Stimulated activated CD8-positive, alpha-beta memory T cell treated with anti-CD3 and anti-CD28 coated beads, Interleukin-4, amount 100 ng/mL, for 4 hours (primary cell): ENCODE data around the gene SRSF12.
"Not testable (repeated sequence)": the region's sequence is repeated elsewhere in the genome, so short reads cannot be mapped to it uniquely, and the experiment has no call there.

Source experiments
- DNase-seq, 2 donors: peaks; one replicate each; pipeline ENCODE4 v3.0.0-alpha.2; 2020; ENCODE audit warnings: low read depth in 2 of 2, low spot score in 1 of 2

Gene SRSF12

GRCh38 chr6:89073014-89073620 is 44.8 kb downstream of the SRSF12 start:
- DNase-seq, result no peak

- DNase-seq, result no peak
These were observed 46.8 kb downstream of the SRSF12 start for GRCh38 chr6:89071036-89071435.

GRCh38 chr6:89069536-89070163 is 48.2 kb downstream of the SRSF12 start:
- DNase-seq, result no peak

GRCh38 chr6:89068695-89069094 is 49.2 kb downstream of the SRSF12 start:
- DNase-seq, result no peak

GRCh38 chr6:89067796-89068195 is 50.1 kb downstream of the SRSF12 start:
- DNase-seq, result no peak

GRCh38 chr6:89066940-89067646 is 50.8 kb downstream of the SRSF12 start:
- no peak for DNase-seq

- not testable (repeated sequence) for DNase-seq
These were observed 51.8 kb downstream of the SRSF12 start for GRCh38 chr6:89066121-89066520.

- not testable (repeated sequence) for DNase-seq
These were observed 52.9 kb downstream of the SRSF12 start for GRCh38 chr6:89064931-89065330.

- DNase-seq, result no peak
These were observed 54.0 kb downstream of the SRSF12 start for GRCh38 chr6:89063881-89064280.

- no peak for DNase-seq
These were observed 58.6 kb downstream of the SRSF12 start for GRCh38 chr6:89059227-89059626.

GRCh38 chr6:89058627-89059026 is 59.2 kb downstream of the SRSF12 start:
- no peak for DNase-seq

GRCh38 chr6:89057759-89058158 is 60.1 kb downstream of the SRSF12 start:
- no peak for DNase-seq

GRCh38 chr6:89054208-89054607 is 63.7 kb downstream of the SRSF12 start:
- no peak for DNase-seq

- DNase-seq, result no peak
These were observed 66.2 kb downstream of the SRSF12 start for GRCh38 chr6:89051676-89052075.

- DNase-seq, result no peak
These were observed 67.2 kb downstream of the SRSF12 start for GRCh38 chr6:89050697-89051096.

GRCh38 chr6:89050155-89050554 is 67.7 kb downstream of the SRSF12 start:
- no peak for DNase-seq

- no peak for DNase-seq
These were observed 68.9 kb downstream of the SRSF12 start for GRCh38 chr6:89048985-89049384.

GRCh38 chr6:89048288-89048923 is 69.5 kb downstream of the SRSF12 start:
- DNase-seq, result no peak

GRCh38 chr6:89047473-89047872 is 70.4 kb downstream of the SRSF12 start:
- no peak for DNase-seq
